PFSK-1 (cell line): ENCODE measurements around the gene ZNF185.

ENCODE experiments used
- FOXP2 ChIP-seq: optimal IDR thresholded peaks from 2 replicates; pipeline ENCODE3; 2011; ENCODE audit warnings: borderline replicate concordance, control low read depth, inconsistent platforms; ENCODE audit not compliant: insufficient read depth; ENCODE audit errors: extremely low read length, extremely low read depth
- POLR2AphosphoS5 ChIP-seq: IDR thresholded peaks from 2 replicates; pipeline ENCODE4 v1.6.1; 2012; ENCODE audit warnings: low read depth, mild to moderate bottlenecking, control low read depth, low read length, moderate library complexity
- SIN3A ChIP-seq: IDR thresholded peaks from 2 replicates; pipeline ENCODE4 v1.6.1; 2012; ENCODE audit warnings: mild to moderate bottlenecking, low read length, moderate library complexity, borderline replicate concordance; ENCODE audit not compliant: insufficient read depth
- TAF1 ChIP-seq: IDR thresholded peaks from 2 replicates; pipeline ENCODE4 v1.6.1; 2012; ENCODE audit warnings: low read length, control low read depth, borderline replicate concordance; ENCODE audit not compliant: insufficient read depth
- TF ChIP-seq, protein P1 (sequence below), 2 experiments: IDR thresholded peaks; 2 replicates each; pipeline versions ENCODE4 v1.6.1 to v1.8.0; 2011 to 2012; ENCODE audit warnings: low read depth in 2 of 2, low read length in 2 of 2, control low read depth in 1 of 2, inconsistent platforms in 1 of 2, mild to moderate bottlenecking in 1 of 2, moderate library complexity in 1 of 2; ENCODE audit not compliant: insufficient read depth in 1 of 2

ZNF185 gene

DNA sequence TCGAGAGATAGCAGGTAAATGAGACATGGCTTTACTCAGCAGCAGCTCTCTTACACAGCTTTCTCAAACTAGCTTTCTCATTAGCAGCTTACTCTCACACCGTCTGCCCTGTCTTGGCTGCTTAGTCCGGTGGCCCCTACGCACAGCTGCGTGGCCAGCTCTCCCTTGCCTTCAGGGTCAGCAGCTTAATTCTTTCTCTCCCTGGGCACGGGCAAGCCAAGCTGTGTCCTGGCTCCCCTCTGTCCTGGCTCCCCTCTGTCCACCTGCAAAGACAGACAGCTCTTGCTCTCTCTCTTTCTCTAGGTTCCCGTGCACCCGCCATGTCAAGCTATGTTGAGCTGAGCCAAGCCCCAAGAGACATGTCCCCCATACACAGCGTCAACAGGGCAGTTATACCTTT lies 39.4 kb downstream of the ZNF185 start:
- TF ChIP-seq, protein P1, sequence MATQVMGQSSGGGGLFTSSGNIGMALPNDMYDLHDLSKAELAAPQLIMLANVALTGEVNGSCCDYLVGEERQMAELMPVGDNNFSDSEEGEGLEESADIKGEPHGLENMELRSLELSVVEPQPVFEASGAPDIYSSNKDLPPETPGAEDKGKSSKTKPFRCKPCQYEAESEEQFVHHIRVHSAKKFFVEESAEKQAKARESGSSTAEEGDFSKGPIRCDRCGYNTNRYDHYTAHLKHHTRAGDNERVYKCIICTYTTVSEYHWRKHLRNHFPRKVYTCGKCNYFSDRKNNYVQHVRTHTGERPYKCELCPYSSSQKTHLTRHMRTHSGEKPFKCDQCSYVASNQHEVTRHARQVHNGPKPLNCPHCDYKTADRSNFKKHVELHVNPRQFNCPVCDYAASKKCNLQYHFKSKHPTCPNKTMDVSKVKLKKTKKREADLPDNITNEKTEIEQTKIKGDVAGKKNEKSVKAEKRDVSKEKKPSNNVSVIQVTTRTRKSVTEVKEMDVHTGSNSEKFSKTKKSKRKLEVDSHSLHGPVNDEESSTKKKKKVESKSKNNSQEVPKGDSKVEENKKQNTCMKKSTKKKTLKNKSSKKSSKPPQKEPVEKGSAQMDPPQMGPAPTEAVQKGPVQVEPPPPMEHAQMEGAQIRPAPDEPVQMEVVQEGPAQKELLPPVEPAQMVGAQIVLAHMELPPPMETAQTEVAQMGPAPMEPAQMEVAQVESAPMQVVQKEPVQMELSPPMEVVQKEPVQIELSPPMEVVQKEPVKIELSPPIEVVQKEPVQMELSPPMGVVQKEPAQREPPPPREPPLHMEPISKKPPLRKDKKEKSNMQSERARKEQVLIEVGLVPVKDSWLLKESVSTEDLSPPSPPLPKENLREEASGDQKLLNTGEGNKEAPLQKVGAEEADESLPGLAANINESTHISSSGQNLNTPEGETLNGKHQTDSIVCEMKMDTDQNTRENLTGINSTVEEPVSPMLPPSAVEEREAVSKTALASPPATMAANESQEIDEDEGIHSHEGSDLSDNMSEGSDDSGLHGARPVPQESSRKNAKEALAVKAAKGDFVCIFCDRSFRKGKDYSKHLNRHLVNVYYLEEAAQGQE (IDR thresholded peaks at IDR 0.05; ENCODE audit: insufficient read depth in 1 of 2, low read depth in 2 of 2, low read length in 2 of 2): no peak
- TF ChIP-seq FOXP2 (no peak), TAF1 (no peak)

DNA sequence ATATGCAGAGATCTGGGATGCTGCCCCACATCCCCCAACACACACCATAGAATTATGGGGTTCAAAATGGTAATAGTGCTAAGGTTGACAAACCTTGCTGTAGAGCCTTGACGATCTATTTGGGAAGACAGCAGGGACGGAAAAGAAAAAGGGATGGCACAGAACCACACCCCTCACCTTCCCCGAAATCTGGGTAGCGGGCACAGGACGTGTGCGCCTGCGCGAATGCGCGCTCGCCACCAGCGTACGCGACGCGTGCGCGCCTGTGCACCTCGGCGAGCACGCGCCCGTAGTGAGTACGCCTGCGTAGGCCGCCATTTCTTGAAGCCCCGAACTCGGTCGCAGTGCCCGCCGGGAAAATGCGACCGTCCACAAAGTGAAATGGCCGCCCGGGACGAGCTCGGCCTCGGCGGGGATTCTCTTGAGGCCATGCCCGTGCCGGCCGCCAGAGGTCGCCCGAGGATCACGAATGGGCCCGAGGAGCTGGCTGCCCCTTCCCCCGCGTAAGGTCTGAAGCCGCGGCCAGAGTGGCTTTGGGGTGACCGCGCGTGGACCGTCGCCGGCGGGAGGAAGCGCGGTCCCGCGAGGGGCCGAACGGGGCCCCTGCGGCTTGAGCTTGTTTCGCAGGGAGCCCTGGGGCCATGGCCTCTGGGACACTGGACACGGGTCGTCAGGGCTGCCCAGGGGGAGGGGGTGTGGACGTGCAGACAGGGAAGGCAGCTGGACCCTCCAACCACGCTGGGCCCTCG lies 43.6 kb downstream of the ZNF185 start:
- peak; percentile 70 for TF ChIP-seq POLR2AphosphoS5
- TF ChIP-seq, protein P1 (IDR thresholded peaks at IDR 0.05; ENCODE audit: insufficient read depth in 1 of 2, low read depth in 2 of 2, low read length in 2 of 2): no peak

DNA sequence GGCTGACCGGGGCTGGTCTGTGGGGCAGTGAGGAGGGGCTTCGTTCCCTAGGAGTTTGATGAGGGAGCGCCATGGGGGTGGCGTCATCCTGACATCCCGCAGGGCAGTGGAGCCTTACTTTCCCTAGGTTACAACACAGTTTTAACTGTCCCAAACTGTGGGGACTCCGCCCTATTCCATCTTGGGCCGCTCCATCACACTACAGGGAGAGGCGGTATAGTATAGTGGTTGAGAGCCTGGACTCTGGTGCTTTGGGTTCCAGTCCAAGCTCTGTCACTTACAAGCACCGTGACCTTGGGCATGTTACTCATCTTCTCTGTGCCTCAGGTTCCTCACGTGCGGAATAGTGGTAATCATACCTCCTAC lies 44.2 kb downstream of the ZNF185 start:
- no peak for TF ChIP-seq SIN3A
- TF ChIP-seq TAF1: no peak
- TF ChIP-seq POLR2AphosphoS5: no peak
- TF ChIP-seq FOXP2: no peak
- TF ChIP-seq, protein P1 (IDR thresholded peaks at IDR 0.05; ENCODE audit: insufficient read depth in 1 of 2, low read depth in 2 of 2, low read length in 2 of 2): no peak

DNA sequence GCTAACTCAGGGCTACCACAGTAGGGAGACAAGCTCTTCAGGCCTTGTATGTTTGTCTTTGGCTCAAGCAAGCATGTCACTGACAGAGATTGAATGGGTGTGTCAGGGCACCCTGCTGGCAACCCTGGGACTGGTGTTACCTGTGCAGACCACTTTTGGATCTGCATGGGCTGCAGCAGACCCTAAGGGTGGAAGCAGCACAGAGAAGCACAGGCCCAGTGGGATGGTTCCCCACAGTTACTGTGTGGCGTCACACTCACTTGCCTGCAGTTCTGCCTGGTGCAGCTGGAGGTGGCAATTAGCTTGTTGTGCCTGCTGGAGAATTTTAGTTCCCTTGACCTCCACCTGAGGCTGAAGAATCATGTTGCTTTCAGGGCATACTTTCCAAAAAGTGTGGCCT lies 46.0 kb downstream of the ZNF185 start:
- TF ChIP-seq, protein P1 (IDR thresholded peaks at IDR 0.05; ENCODE audit: insufficient read depth in 1 of 2, low read depth in 2 of 2, low read length in 2 of 2): no peak
- no peak for TF ChIP-seq FOXP2
- no peak for TF ChIP-seq TAF1
- no peak for TF ChIP-seq SIN3A
- TF ChIP-seq POLR2AphosphoS5: no peak

DNA sequence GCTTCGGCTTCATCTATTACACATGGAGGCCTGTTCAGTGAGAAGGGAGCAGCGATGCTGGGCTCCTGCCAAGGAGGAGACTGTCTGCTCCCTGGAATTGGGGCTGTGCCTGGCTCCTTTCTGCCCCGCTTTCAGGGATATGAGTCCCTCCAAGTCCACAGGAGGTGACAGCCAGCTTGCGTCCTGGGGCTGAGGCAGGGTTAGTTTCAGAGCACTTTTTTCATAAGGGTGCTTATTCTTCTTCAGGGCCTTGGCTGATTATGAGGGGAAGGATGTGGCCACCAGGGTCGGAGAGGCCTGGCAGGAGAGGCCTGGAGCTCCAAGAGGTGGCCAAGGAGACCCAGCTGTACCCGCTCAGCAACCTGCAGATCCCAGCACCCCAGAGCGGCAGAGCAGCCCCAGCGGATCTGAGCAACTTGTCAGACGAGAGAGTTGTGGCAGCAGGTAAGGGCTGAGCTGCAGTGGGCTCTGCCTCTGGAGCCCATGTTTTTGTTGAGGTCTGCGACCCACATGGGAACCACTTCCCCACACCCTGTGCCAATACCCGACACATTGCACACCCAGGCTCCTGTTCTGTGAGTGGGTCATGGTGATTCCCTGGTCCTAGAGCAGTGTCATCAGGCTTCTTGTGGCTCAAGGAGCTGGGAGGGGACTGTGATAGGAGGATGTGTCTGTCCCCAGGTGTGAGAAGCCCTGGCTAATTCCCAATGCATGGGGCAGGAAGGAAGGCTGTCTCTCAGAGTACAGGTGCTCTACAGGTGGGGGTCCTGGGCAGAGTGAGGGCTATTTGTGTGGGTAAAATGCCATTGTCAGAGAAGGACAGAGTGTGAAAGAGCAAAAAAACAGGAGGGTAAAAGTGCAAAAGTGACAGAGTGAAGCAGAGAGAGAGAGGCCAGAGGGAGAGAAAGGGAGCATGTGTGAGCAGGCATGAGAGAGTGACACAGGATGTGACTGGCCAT lies 47.4 kb downstream of the ZNF185 start:
- TF ChIP-seq TAF1 (no peak), POLR2AphosphoS5 (no peak), FOXP2 (no peak), SIN3A (no peak)
- TF ChIP-seq, protein P1 (IDR thresholded peaks at IDR 0.05; ENCODE audit: insufficient read depth in 1 of 2, low read depth in 2 of 2, low read length in 2 of 2): no peak
